Spleen (tissue), 7 donors: ENCODE data around the gene BRF1.

Experiments
- CTCF ChIP-seq, 11 experiments: fragments of 200-600 bp in 7 of 11; fragments of 450-650 bp in 4 of 11; sonication (generic) in 4 of 11; IDR thresholded peaks in 8 of 11; conservative IDR thresholded peaks in 3 of 11; 1 replicate in 7 of 11; 2 replicates in 4 of 11; pipeline versions ENCODE4 v1.4.0 to v1.8.0; 2016 to 2021; ENCODE audit warnings: antibody characterized with exemption in 11 of 11, inconsistent platforms in 4 of 11, mild to moderate bottlenecking in 1 of 11
- POLR2A ChIP-seq, 3 donors: fragments of 450-650 bp; IDR thresholded peaks; one replicate each; pipeline ENCODE4 v1.5.1; 2017; ENCODE audit warnings: antibody characterized with exemption in 3 of 3, mild to moderate bottlenecking in 1 of 3
- donor health status: DM: no; HTN: no; CAD: no; lungs with moderate emphysema.
- donor health status: DM: no; HTN: no; CAD: no.
- donor health status: DM: no; HTN: no; CAD: no.

- no peak for TF ChIP-seq POLR2A (IDR thresholded peaks at IDR 0.05)
- TF ChIP-seq CTCF (IDR thresholded peaks at IDR 0.05 in 8 of 11, conservative IDR thresholded peaks at IDR 0.05 in 3 of 11) = no peak
These were observed 77.5 kb downstream of the BRF1 start for GRCh38 chr14:105223260-105223659.
